K562 (cell line): ENCODE data around the gene ARMH1. TPM values are rescaled to one million over a fixed set of nuclear protein-coding genes. Genes with fewer than 3 reads are reported as not detected.

ENCODE experiments used
- ATAC-seq: fragments of 200-7000 bp; cut with Tn5 transposase; 3 replicates; pipeline ENCODE4 v1.9.1; 2020; ENCODE audit warnings: moderate library complexity
- BruUV-seq: library from RNA; stranded (reverse); fragments of 400-500 nt; replicated peaks from 2 replicates; lab custom pipeline; 2021; lab: Mats Ljungman, UMichigan
- CTCF ChIA-PET: fragments of 300-600 bp; formaldehyde crosslinking; extraction: SDS; loops from one replicate; lab custom pipeline; 2021; ENCODE audit warnings: low intra/inter-chr PET ratio; lab: Yijun Ruan, JAX
- POLR2A ChIA-PET: fragments of 300-600, 350-650 bp; sonication (Branson Sonifier 250); formaldehyde crosslinking; extraction: SDS; loops from one replicate; lab custom pipeline; 2021; ENCODE audit warnings: antibody characterized with exemption, inconsistent platforms; lab: Yijun Ruan, JAX
- DNase-seq, 4 experiments: peaks; one replicate each; pipeline versions ENCODE4 v3.0.0 to v3.0.0-alpha.2; 2011 to 2018; ENCODE audit warnings: low spot score in 3 of 4, mixed read lengths in 3 of 4; ENCODE audit errors: extremely low read depth in 1 of 4
- FAIRE-seq: peaks from 2 replicates; lab custom pipeline; 2011; peaks lifted over from hg19 to GRCh38; lab: Jason Lieb, UNC
- H2AFZ ChIP-seq: 2 replicates; pipeline ENCODE4 v1.6.0; 2011; ENCODE audit warnings: low read depth, low read length, control low read depth, inconsistent platforms
- H3K27ac ChIP-seq: fragments of 200-600 bp; 3 replicates; pipeline ENCODE4 v1.8.0; 2011; ENCODE audit warnings: low read depth, mild to moderate bottlenecking, control low read depth, inconsistent platforms, low read length, moderate library complexity, mixed read lengths; ENCODE audit errors: extremely low read depth
- H3K27me3 ChIP-seq, 2 experiments: fragments of 300-600 bp in 1 of 2; 2 replicates in 1 of 2; 3 replicates in 1 of 2; pipeline versions ENCODE4 v1.6.0 to v1.8.0; 2011; ENCODE audit warnings: inconsistent platforms in 2 of 2, low read length in 2 of 2, mild to moderate bottlenecking in 1 of 2, mixed read lengths in 1 of 2, moderate library complexity in 1 of 2; ENCODE audit not compliant: control insufficient read depth in 2 of 2, insufficient read depth in 2 of 2
- H3K36me3 ChIP-seq: fragments of 300-600 bp; 3 replicates; pipeline ENCODE4 v1.8.0; 2011; ENCODE audit warnings: mild to moderate bottlenecking, low read length, inconsistent platforms; ENCODE audit not compliant: control insufficient read depth, insufficient read depth
- H3K4me1 ChIP-seq, 2 experiments: fragments of 200-600 bp in 1 of 2; replicated peaks in 1 of 2; 2 replicates in 1 of 2; 3 replicates in 1 of 2; pipeline versions ENCODE4 v1.5.1 to v1.8.0; 2011; ENCODE audit warnings: inconsistent platforms in 2 of 2, low read length in 2 of 2, mild to moderate bottlenecking in 1 of 2, mixed read lengths in 1 of 2, moderate library complexity in 1 of 2; ENCODE audit not compliant: control insufficient read depth in 2 of 2, insufficient read depth in 2 of 2
- H3K4me2 ChIP-seq: 2 replicates; pipeline ENCODE4 v1.6.1; 2011; ENCODE audit warnings: low read length, control low read depth, inconsistent platforms, mixed read lengths; ENCODE audit not compliant: insufficient read depth
- H3K4me3 ChIP-seq: fragments of 200-600 bp; sonication (generic), shearing (Covaris generic); 2 replicates; pipeline ENCODE4 v1.5.1; 2016; ENCODE audit warnings: control low read depth, inconsistent platforms
- H3K79me2 ChIP-seq: fragments of 200-600 bp; 3 replicates; pipeline ENCODE4 v1.8.0; 2011; ENCODE audit warnings: low read length, inconsistent platforms; ENCODE audit not compliant: control insufficient read depth, insufficient read depth
- H3K9ac ChIP-seq, 2 experiments: 2 replicates each; pipeline versions ENCODE4 v1.6.0 to v1.6.1; 2011; ENCODE audit warnings: low read depth in 2 of 2, low read length in 2 of 2, control low read depth in 1 of 2, inconsistent platforms in 1 of 2, mild to moderate bottlenecking in 1 of 2, mixed read lengths in 1 of 2; ENCODE audit not compliant: insufficient read depth in 1 of 2
- H3K9me1 ChIP-seq: one replicate; pipeline ENCODE4 v1.6.0; 2011; ENCODE audit warnings: inconsistent platforms, mild to moderate bottlenecking, low read length, moderate library complexity; ENCODE audit not compliant: control insufficient read depth, insufficient read depth
- H3K9me3 ChIP-seq: replicated peaks from 2 replicates; pipeline ENCODE4 v1.5.1; 2011; ENCODE audit warnings: low read depth, low read length, inconsistent platforms; ENCODE audit not compliant: control insufficient read depth, insufficient read depth
- H4K20me1 ChIP-seq: replicated peaks from 2 replicates; pipeline ENCODE4 v1.6.1; 2011; ENCODE audit warnings: low read length, inconsistent platforms, mixed read lengths; ENCODE audit not compliant: control insufficient read depth, insufficient read depth
- FOXK1 ChIP-seq: sonication (generic); formaldehyde crosslinking; IDR thresholded peaks from 2 replicates; pipeline ENCODE4 v1.8.0; 2022; ENCODE audit warnings: missing genetic modification reagents, mild to moderate bottlenecking, borderline replicate concordance
- PATZ1 ChIP-seq: fragments of 250-450 bp; sonication (Bioruptor Pico); IDR thresholded peaks from 2 replicates; pipeline ENCODE4 v1.5.0; 2020; ENCODE audit warnings: mild to moderate bottlenecking, borderline replicate concordance
- WGBS: fragments of 100-300 bp; shearing (Covaris generic); methylation state at CpG from one replicate; pipeline ENCODE4 v1.1.6; 2016; ENCODE audit warnings: low coverage, mixed read lengths; ENCODE audit not compliant: insufficient coverage; ENCODE audit errors: missing lambda C conversion rate; 5-methylcytosine and 5-hydroxymethylcytosine counted together
- in situ Hi-C: fragments of 300-500 bp; cut with MboI; formaldehyde crosslinking; loops from 4 replicates; pipeline ENCODE4 v1.15.0; 2018; ENCODE audit warnings: inconsistent platforms, mixed read lengths
- intact Hi-C: fragments of 100-400 bp; cut with micrococcal nuclease; formaldehyde crosslinking; loops from 2 replicates; pipeline ENCODE4 v1.14.2; 2022
- polyA plus RNA-seq, 8 experiments: library from polyadenylated mRNA; depleted of rRNA in 4 of 8; stranded (reverse) in 5 of 8; unstranded in 3 of 8; fragments of >200 nt; fragmentation: Nextera tagmentation in 2 of 8; fragmentation: Illumina TruSeq in 1 of 8; extraction: Ambion mirVana in 2 of 8; extraction: Trizol in 1 of 8; gene quantifications; 2 replicates each; pipeline versions ENCODE4 v1.2.1 to v1.2.3, GENCODE V29; 2011 to 2014; ENCODE audit warnings: inconsistent platforms in 1 of 8, missing spikeins in 1 of 8
- total RNA-seq, 7 experiments: library from RNA; depleted of rRNA in 6 of 7; stranded (reverse); fragments of >200 nt in 6 of 7; fragmentation: Illumina TruSeq in 2 of 7; extraction: Trizol in 2 of 7; gene quantifications; 2 replicates each; pipeline versions ENCODE4 v1.2.1 to v1.2.3, GENCODE V29; 2011 to 2021; ENCODE audit warnings: low replicate concordance in 1 of 7

ARMH1 gene
- total and polyA plus RNA-seq, 9 of the 15 experiments (the other 6 are each of a cell fraction or from before 2014, with no cell fraction given): 0.41 TPM; not detected in 8

GRCh38 chr1:44644806-44645205, 29.7 kb upstream of the ARMH1 start:
- intact Hi-C loops: no loop called here

More at GRCh38 chr1:44644806-44645205, 29.7 kb upstream of the ARMH1 start:
- H3K4me1 ChIP-seq: peaks cover 0 to 11% of the 10 kb centered on the region in 2 experiments; a peak in 2 of 5 replicates
- BruUV-seq: no TSS peak
- H3K9ac ChIP-seq: no peak overlapping the region; a peak in 1 of 4 replicates
- DNase-seq: no peak
- no peak overlapping the region for H3K4me3 ChIP-seq
- H4K20me1 ChIP-seq: peaks cover 5% of the 10 kb centered on the region; the same call in 1 of the 2 replicates
- H3K9me3 ChIP-seq: no peaks in the 10 kb centered on the region
- WGBS: 92% methylated on average over 7 of the region's 7 CpGs
- CTCF ChIA-PET: no interaction called here
- POLR2A ChIA-PET: interaction anchor here (0.5 to 21.3 kb wide), 3 partner anchors 0 to 322 kb away, joined by 3 to 328 read pairs (median 328); no protein-coding TSS in a partner anchor
- H3K4me2 ChIP-seq: no peak overlapping the region
- H3K36me3 ChIP-seq: peaks cover 99% of the 10 kb centered on the region; the same call in 2 of the 3 replicates
- no peak overlapping the region for H3K27ac ChIP-seq
- TF ChIP-seq FOXK1 (CRISPR knock-in tag): no peak
- TF ChIP-seq PATZ1 (CRISPR knock-in tag): no peak
- ATAC-seq: no peak
- no peaks in the 10 kb centered on the region for H3K27me3 ChIP-seq
- in situ Hi-C loops: no loop called here
- peaks cover 2% of the 10 kb centered on the region for H3K9me1 ChIP-seq
- H2AFZ ChIP-seq: no peak overlapping the region
- FAIRE-seq: no peak
- H3K79me2 ChIP-seq: no peaks in the 10 kb centered on the region
